Measurements from ENCODE around the gene TNXB.
"Not testable (repeated sequence)": the region's sequence is repeated elsewhere in the genome, so short reads cannot be mapped to it uniquely, and the experiment has no call there.

Gene TNXB

DNA sequence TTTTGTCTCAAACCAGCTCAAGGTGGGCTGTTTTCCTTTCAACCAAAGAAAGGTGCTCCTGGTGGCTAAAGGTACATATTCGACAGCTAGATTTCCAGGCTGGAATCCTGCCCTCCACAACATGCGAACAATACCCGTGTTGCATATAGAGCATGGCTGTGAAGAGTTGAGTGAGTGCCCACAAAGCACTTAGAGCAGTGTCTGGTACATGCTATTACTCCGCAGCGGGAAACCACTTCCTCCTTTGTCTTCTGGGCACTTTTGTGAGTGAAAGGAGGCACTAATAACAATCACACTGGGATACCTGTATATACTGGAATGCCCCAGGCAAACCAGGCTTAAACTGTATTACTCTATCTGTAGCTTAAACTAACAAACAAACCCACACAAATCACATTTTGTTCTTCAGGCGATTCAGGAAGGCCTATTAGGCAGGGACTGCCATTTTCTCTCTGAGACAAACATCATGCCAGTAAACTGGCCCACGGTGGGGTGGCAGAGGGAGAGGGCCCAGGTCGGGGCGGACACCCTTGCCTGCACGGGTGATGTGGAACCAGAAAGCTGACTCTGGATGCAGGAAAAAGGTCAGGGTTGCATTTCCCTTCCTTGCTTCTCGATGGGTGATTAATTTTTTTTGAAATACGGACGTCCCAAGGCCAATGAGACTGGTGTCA is 104.1 kb downstream of the TNXB start:
- H4K8ac ChIP-seq (ENCODE audit: low read depth, low read length); H3K79me1 ChIP-seq (ENCODE audit: low read length); H4K5ac ChIP-seq (ENCODE audit: low read length); H3K4me2 ChIP-seq (ENCODE audit: low read length); H2AK5ac ChIP-seq (ENCODE audit: low read length); H3K4ac ChIP-seq (ENCODE audit: low read depth, low read length); H3K4me1 ChIP-seq (ENCODE audit: control insufficient read depth, low read depth, low read length); H3K79me2 ChIP-seq (ENCODE audit: control insufficient read depth, insufficient read depth, low read length); H3K23ac ChIP-seq (ENCODE audit: low read length); H2BK5ac ChIP-seq (ENCODE audit: low read length); H2BK15ac ChIP-seq (replicated peaks; ENCODE audit: low read depth); H2BK120ac ChIP-seq (ENCODE audit: low read depth, low read length); H3K18ac ChIP-seq (ENCODE audit: low read length); H3K9ac ChIP-seq (ENCODE audit: low read length); H3K36me3 ChIP-seq (ENCODE audit: control insufficient read depth, insufficient read depth, low read length); H3K56ac ChIP-seq (ENCODE audit: low read length); H3K4me3 ChIP-seq (ENCODE audit: low read length); DNase-seq; H3K27ac ChIP-seq (ENCODE audit: low read depth, low read length); H3K27me3 ChIP-seq (ENCODE audit: insufficient read depth, low read length, poor library complexity): not testable (repeated sequence)
- WGBS (ENCODE audit: extremely low coverage, insufficient coverage, low lambda C conversion rate), result no CpG with 5 or more reads among the region's 13 CpGs

DNA sequence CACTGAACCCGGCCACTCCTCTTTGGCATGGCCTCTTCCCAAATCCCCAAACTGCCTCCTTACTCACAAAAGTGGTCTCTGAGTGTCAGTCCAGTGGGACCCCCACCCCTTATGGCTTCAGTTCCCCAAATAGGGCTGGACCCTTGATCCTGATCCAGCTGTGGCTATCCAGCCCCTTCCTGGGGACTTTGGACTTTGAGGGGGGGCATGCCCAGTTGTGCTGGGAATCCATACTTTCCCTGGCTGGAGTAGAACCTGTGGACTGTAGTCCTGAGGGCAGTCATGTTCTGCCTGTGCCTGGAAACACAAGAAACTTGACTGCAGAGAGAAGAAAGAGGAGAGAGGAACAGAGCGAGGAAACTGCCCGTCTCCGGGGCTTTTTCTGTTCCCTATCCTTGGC is 104.7 kb downstream of the TNXB start:
- not testable (repeated sequence) for H3K27me3 ChIP-seq (ENCODE audit: insufficient read depth, low read length, poor library complexity); H3K27ac ChIP-seq (ENCODE audit: low read depth, low read length); H2BK15ac ChIP-seq (replicated peaks; ENCODE audit: low read depth); DNase-seq; H2AK5ac ChIP-seq (ENCODE audit: low read length); H2BK120ac ChIP-seq (ENCODE audit: low read depth, low read length); H3K9ac ChIP-seq (ENCODE audit: low read length); H3K79me1 ChIP-seq (ENCODE audit: low read length); H4K5ac ChIP-seq (ENCODE audit: low read length); H3K4me3 ChIP-seq (ENCODE audit: low read length); H3K18ac ChIP-seq (ENCODE audit: low read length); H3K79me2 ChIP-seq (ENCODE audit: control insufficient read depth, insufficient read depth, low read length); H3K4me2 ChIP-seq (ENCODE audit: low read length); H4K8ac ChIP-seq (ENCODE audit: low read depth, low read length); H3K4ac ChIP-seq (ENCODE audit: low read depth, low read length); H3K4me1 ChIP-seq (ENCODE audit: control insufficient read depth, low read depth, low read length); H2BK5ac ChIP-seq (ENCODE audit: low read length); H3K36me3 ChIP-seq (ENCODE audit: control insufficient read depth, insufficient read depth, low read length); H3K56ac ChIP-seq (ENCODE audit: low read length); H3K23ac ChIP-seq (ENCODE audit: low read length)
- WGBS (ENCODE audit: extremely low coverage, insufficient coverage, low lambda C conversion rate), result no CpG with 5 or more reads among the region's 4 CpGs

DNA sequence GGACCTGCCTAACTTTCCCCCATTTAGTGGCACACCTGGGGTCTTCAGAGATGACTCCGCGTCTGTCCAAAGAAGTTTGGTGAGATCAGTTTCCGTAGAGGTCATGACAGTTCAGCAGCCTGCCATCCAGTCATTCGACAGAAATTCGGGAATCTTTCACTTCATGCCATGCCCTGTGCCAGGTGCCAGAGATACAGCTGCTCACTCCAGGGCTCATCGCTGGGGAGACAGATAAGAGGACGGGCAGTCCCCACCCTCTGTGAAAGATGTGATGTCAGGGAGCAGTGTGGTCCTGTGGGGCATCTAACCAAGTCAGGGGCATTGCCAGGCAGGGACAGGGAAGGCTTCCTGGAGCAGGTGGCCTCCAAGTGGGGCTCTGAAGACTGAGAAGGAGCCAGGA is 105.8 kb downstream of the TNXB start:
- not testable (repeated sequence) for H3K27me3 ChIP-seq (ENCODE audit: insufficient read depth, low read length, poor library complexity); H3K79me1 ChIP-seq (ENCODE audit: low read length); H3K27ac ChIP-seq (ENCODE audit: low read depth, low read length); H4K8ac ChIP-seq (ENCODE audit: low read depth, low read length); H3K4me1 ChIP-seq (ENCODE audit: control insufficient read depth, low read depth, low read length); DNase-seq; H2BK120ac ChIP-seq (ENCODE audit: low read depth, low read length); H2AK5ac ChIP-seq (ENCODE audit: low read length); H4K5ac ChIP-seq (ENCODE audit: low read length); H3K4me2 ChIP-seq (ENCODE audit: low read length); H3K18ac ChIP-seq (ENCODE audit: low read length); H3K36me3 ChIP-seq (ENCODE audit: control insufficient read depth, insufficient read depth, low read length); H3K23ac ChIP-seq (ENCODE audit: low read length); H3K79me2 ChIP-seq (ENCODE audit: control insufficient read depth, insufficient read depth, low read length); H2BK15ac ChIP-seq (replicated peaks; ENCODE audit: low read depth); H3K9ac ChIP-seq (ENCODE audit: low read length); H3K4ac ChIP-seq (ENCODE audit: low read depth, low read length); H3K4me3 ChIP-seq (ENCODE audit: low read length); H3K56ac ChIP-seq (ENCODE audit: low read length); H2BK5ac ChIP-seq (ENCODE audit: low read length)
- no CpG with 5 or more reads among the region's 7 CpGs for WGBS (ENCODE audit: extremely low coverage, insufficient coverage, low lambda C conversion rate)

DNA sequence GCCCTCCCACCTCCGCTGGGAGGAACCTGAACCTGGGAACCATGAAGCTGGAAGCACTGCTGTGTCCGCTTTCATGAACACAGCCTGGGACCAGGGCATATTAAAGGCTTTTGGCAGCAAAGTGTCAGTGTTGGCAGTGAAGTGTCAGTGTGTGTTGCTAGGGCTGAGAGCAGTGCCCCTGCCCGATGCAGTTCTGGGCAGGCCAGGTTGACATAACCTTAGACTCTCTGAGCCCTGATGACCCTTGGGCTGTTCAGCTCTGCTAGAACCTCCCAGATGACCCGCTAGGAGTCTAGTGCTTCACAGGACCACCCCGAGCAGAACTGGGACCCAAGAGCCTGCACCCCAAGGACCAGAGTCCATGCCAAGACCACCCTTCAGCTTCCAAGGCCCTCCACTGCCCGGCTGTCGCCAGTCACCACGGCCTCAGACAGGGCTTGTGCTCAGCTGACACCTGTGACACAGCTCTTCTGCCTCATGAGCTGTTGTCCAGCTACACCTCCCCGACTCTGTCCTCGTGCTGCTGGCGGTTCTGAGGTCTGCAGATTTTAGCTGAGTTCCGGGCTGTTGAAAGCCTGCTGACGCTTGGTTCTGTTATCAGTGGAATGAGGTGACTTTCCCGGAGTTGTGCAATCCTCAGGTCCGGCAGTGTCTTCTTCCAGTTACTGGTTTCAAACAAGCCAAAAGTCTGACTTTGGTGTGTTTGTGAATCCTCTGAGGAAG is 106.4 kb downstream of the TNXB start:
- not testable (repeated sequence) for H3K9ac ChIP-seq (ENCODE audit: low read length); H2BK15ac ChIP-seq (replicated peaks; ENCODE audit: low read depth); H3K56ac ChIP-seq (ENCODE audit: low read length); H3K4me3 ChIP-seq (ENCODE audit: low read length); DNase-seq; H2BK5ac ChIP-seq (ENCODE audit: low read length); H4K8ac ChIP-seq (ENCODE audit: low read depth, low read length); H3K79me1 ChIP-seq (ENCODE audit: low read length); H3K4me2 ChIP-seq (ENCODE audit: low read length); H3K4ac ChIP-seq (ENCODE audit: low read depth, low read length); H2BK120ac ChIP-seq (ENCODE audit: low read depth, low read length); H3K79me2 ChIP-seq (ENCODE audit: control insufficient read depth, insufficient read depth, low read length); H3K23ac ChIP-seq (ENCODE audit: low read length); H4K5ac ChIP-seq (ENCODE audit: low read length); H3K4me1 ChIP-seq (ENCODE audit: control insufficient read depth, low read depth, low read length); H3K27me3 ChIP-seq (ENCODE audit: insufficient read depth, low read length, poor library complexity); H3K18ac ChIP-seq (ENCODE audit: low read length); H3K36me3 ChIP-seq (ENCODE audit: control insufficient read depth, insufficient read depth, low read length); H2AK5ac ChIP-seq (ENCODE audit: low read length); H3K27ac ChIP-seq (ENCODE audit: low read depth, low read length)
- WGBS (ENCODE audit: extremely low coverage, insufficient coverage, low lambda C conversion rate), result no CpG with 5 or more reads among the region's 15 CpGs

DNA sequence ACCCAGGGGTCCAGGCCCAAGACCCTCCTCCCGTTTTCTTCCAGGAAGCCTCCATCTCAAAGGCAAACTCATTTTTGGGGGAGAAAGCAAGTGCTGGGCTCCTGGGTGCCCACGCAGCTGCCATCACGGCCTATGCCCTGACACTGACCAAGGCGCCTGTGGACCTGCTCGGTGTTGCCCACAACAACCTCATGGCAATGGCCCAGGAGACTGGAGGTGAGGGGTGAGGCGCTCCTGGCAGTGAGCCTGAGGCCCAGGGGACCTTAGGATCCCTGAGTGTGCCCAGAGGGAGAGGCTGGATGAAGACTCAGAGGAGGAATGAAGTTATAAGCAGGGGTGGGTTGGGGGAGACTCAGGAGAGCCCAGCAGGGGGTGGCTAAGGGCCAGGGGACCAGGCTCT is 112.8 kb downstream of the TNXB start:
- H3K9ac ChIP-seq (ENCODE audit: low read length); H3K79me1 ChIP-seq (ENCODE audit: low read length); H3K79me2 ChIP-seq (ENCODE audit: control insufficient read depth, insufficient read depth, low read length); H3K4me3 ChIP-seq (ENCODE audit: low read length); H3K27ac ChIP-seq (ENCODE audit: low read depth, low read length); H2BK120ac ChIP-seq (ENCODE audit: low read depth, low read length); H3K27me3 ChIP-seq (ENCODE audit: insufficient read depth, low read length, poor library complexity); H3K36me3 ChIP-seq (ENCODE audit: control insufficient read depth, insufficient read depth, low read length); H4K8ac ChIP-seq (ENCODE audit: low read depth, low read length); H3K4me2 ChIP-seq (ENCODE audit: low read length); DNase-seq; H2BK15ac ChIP-seq (replicated peaks; ENCODE audit: low read depth); H3K4me1 ChIP-seq (ENCODE audit: control insufficient read depth, low read depth, low read length); H3K23ac ChIP-seq (ENCODE audit: low read length); H3K18ac ChIP-seq (ENCODE audit: low read length); H3K4ac ChIP-seq (ENCODE audit: low read depth, low read length); H2BK5ac ChIP-seq (ENCODE audit: low read length); H4K5ac ChIP-seq (ENCODE audit: low read length); H2AK5ac ChIP-seq (ENCODE audit: low read length); H3K56ac ChIP-seq (ENCODE audit: low read length): not testable (repeated sequence)
- no CpG with 5 or more reads among the region's 6 CpGs for WGBS (ENCODE audit: extremely low coverage, insufficient coverage, low lambda C conversion rate)

DNA sequence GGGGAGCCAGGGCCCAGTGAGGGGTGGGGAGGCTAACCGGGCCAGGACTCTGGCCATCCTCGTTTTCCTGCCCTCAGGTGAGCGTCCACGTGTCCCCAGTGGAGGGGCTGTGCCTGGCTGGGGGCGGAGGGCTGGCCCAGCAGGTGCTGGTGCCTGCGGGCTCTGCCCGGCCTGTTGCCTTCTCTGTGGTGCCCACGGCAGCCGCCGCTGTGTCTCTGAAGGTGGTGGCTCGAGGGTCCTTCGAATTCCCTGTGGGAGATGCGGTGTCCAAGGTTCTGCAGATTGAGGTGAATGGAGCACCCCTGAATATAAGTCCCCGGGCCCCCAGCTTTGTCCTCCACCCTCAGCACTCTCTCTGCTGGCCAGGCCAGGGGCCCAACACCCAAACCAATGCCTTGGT is 114.7 kb downstream of the TNXB start:
- not testable (repeated sequence) for H3K79me1 ChIP-seq (ENCODE audit: low read length); H3K23ac ChIP-seq (ENCODE audit: low read length)

More for the DNA sequence above, 114.7 kb downstream of the TNXB start:
- not testable (repeated sequence) for DNase-seq; H3K27me3 ChIP-seq (ENCODE audit: insufficient read depth, low read length, poor library complexity); H3K4me3 ChIP-seq (ENCODE audit: low read length); H3K18ac ChIP-seq (ENCODE audit: low read length); H3K4me2 ChIP-seq (ENCODE audit: low read length); H4K8ac ChIP-seq (ENCODE audit: low read depth, low read length); H3K79me2 ChIP-seq (ENCODE audit: control insufficient read depth, insufficient read depth, low read length); H2AK5ac ChIP-seq (ENCODE audit: low read length); H2BK5ac ChIP-seq (ENCODE audit: low read length); H3K4ac ChIP-seq (ENCODE audit: low read depth, low read length); H2BK120ac ChIP-seq (ENCODE audit: low read depth, low read length); H2BK15ac ChIP-seq (replicated peaks; ENCODE audit: low read depth); H3K27ac ChIP-seq (ENCODE audit: low read depth, low read length); H4K5ac ChIP-seq (ENCODE audit: low read length); H3K9ac ChIP-seq (ENCODE audit: low read length); H3K56ac ChIP-seq (ENCODE audit: low read length); H3K36me3 ChIP-seq (ENCODE audit: control insufficient read depth, insufficient read depth, low read length); H3K4me1 ChIP-seq (ENCODE audit: control insufficient read depth, low read depth, low read length)
- WGBS (ENCODE audit: extremely low coverage, insufficient coverage, low lambda C conversion rate), result no CpG with 5 or more reads among the region's 14 CpGs
